Stimulated activated CD4-positive, alpha-beta T cell treated with anti-CD3 and anti-CD28 coated beads, Interleukin-1b, Interleukin-23, amount 100 ng/mL, for 48 hours (primary cell): ENCODE results near the gene PHGDH.
"Not testable (repeated sequence)": the region's sequence is repeated elsewhere in the genome, so short reads cannot be mapped to it uniquely, and the experiment has no call there.

ENCODE experiments used
- DNase-seq: peaks from one replicate; pipeline ENCODE4 v3.0.0-alpha.2; 2020

Gene PHGDH

GRCh38 chr1:119711804-119712341 is at the start of gene PHGDH:
PHGDH (plus strand) TSS chr1:119711934; CDS start chr1:119712023, 89 bp downstream.
- peak; percentile 75 for DNase-seq

- no peak for DNase-seq
Observed at GRCh38 chr1:119662034-119662437, 49.7 kb upstream of the PHGDH start.

GRCh38 chr1:119664067-119664466 is 47.7 kb upstream of the PHGDH start:
- no peak for DNase-seq

GRCh38 chr1:119667173-119667572 is 44.6 kb upstream of the PHGDH start:
- no peak for DNase-seq

GRCh38 chr1:119670898-119671297 is 40.8 kb upstream of the PHGDH start:
- no peak for DNase-seq

GRCh38 chr1:119673171-119673940 is 38.4 kb upstream of the PHGDH start:
- DNase-seq = no peak

GRCh38 chr1:119674111-119674526 is 37.6 kb upstream of the PHGDH start:
- no peak for DNase-seq

GRCh38 chr1:119674835-119675289 is 36.9 kb upstream of the PHGDH start:
- peak; percentile 57 for DNase-seq

- peak; percentile 62 for DNase-seq
Observed at GRCh38 chr1:119675349-119676345, 36.1 kb upstream of the PHGDH start.

- no peak for DNase-seq
Observed at GRCh38 chr1:119676571-119677206, 35.0 kb upstream of the PHGDH start.

GRCh38 chr1:119679223-119679622 is 32.5 kb upstream of the PHGDH start:
- no peak for DNase-seq

GRCh38 chr1:119680193-119680592 is 31.5 kb upstream of the PHGDH start:
- DNase-seq = no peak

GRCh38 chr1:119680723-119681122 is 31.0 kb upstream of the PHGDH start:
- no peak for DNase-seq

- no peak for DNase-seq
Observed at GRCh38 chr1:119681560-119681959, 30.2 kb upstream of the PHGDH start.

GRCh38 chr1:119682141-119682540 is 29.6 kb upstream of the PHGDH start:
- DNase-seq = no peak

GRCh38 chr1:119683893-119684292 is 27.8 kb upstream of the PHGDH start:
- no peak for DNase-seq

- DNase-seq = no peak
Observed at GRCh38 chr1:119686661-119687060, 25.1 kb upstream of the PHGDH start.

GRCh38 chr1:119687434-119688079 is 24.2 kb upstream of the PHGDH start:
- no peak for DNase-seq

GRCh38 chr1:119688810-119689209 is 22.9 kb upstream of the PHGDH start:
- no peak for DNase-seq

GRCh38 chr1:119689511-119689910 is 22.2 kb upstream of the PHGDH start:
- no peak for DNase-seq

GRCh38 chr1:119696863-119697262 is 14.9 kb upstream of the PHGDH start:
- not testable (repeated sequence) for DNase-seq

GRCh38 chr1:119697598-119697997 is 14.1 kb upstream of the PHGDH start:
- DNase-seq = no peak
